K562 (cell line): ENCODE results near the gene GNA14. TPM values are rescaled to one million over a fixed set of nuclear protein-coding genes. Genes with fewer than 3 reads are reported as not detected.

Experiments
- ATAC-seq: fragments of 200-7000 bp; cut with Tn5 transposase; 3 replicates; pipeline ENCODE4 v1.9.1; 2020; ENCODE audit warnings: moderate library complexity
- BruUV-seq: library from RNA; stranded (reverse); fragments of 400-500 nt; replicated peaks from 2 replicates; lab custom pipeline; 2021; lab: Mats Ljungman, UMichigan
- CTCF ChIA-PET: fragments of 300-600 bp; formaldehyde crosslinking; extraction: SDS; loops from one replicate; lab custom pipeline; 2021; ENCODE audit warnings: low intra/inter-chr PET ratio; lab: Yijun Ruan, JAX
- POLR2A ChIA-PET: fragments of 300-600, 350-650 bp; sonication (Branson Sonifier 250); formaldehyde crosslinking; extraction: SDS; loops from one replicate; lab custom pipeline; 2021; ENCODE audit warnings: antibody characterized with exemption, inconsistent platforms; lab: Yijun Ruan, JAX
- DNase-seq, 4 experiments: peaks; one replicate each; pipeline versions ENCODE4 v3.0.0 to v3.0.0-alpha.2; 2011 to 2018; ENCODE audit warnings: low spot score in 3 of 4, mixed read lengths in 3 of 4; ENCODE audit errors: extremely low read depth in 1 of 4
- FAIRE-seq: peaks from 2 replicates; lab custom pipeline; 2011; peaks lifted over from hg19 to GRCh38; lab: Jason Lieb, UNC
- H2AFZ ChIP-seq: 2 replicates; pipeline ENCODE4 v1.6.0; 2011; ENCODE audit warnings: low read depth, low read length, control low read depth, inconsistent platforms
- H3K27ac ChIP-seq: fragments of 200-600 bp; 3 replicates; pipeline ENCODE4 v1.8.0; 2011; ENCODE audit warnings: low read depth, mild to moderate bottlenecking, control low read depth, inconsistent platforms, low read length, moderate library complexity, mixed read lengths; ENCODE audit errors: extremely low read depth
- H3K27me3 ChIP-seq, 2 experiments: fragments of 300-600 bp in 1 of 2; 2 replicates in 1 of 2; 3 replicates in 1 of 2; pipeline versions ENCODE4 v1.6.0 to v1.8.0; 2011; ENCODE audit warnings: inconsistent platforms in 2 of 2, low read length in 2 of 2, mild to moderate bottlenecking in 1 of 2, mixed read lengths in 1 of 2, moderate library complexity in 1 of 2; ENCODE audit not compliant: control insufficient read depth in 2 of 2, insufficient read depth in 2 of 2
- H3K36me3 ChIP-seq: fragments of 300-600 bp; 3 replicates; pipeline ENCODE4 v1.8.0; 2011; ENCODE audit warnings: mild to moderate bottlenecking, low read length, inconsistent platforms; ENCODE audit not compliant: control insufficient read depth, insufficient read depth
- H3K4me1 ChIP-seq, 2 experiments: fragments of 200-600 bp in 1 of 2; replicated peaks in 1 of 2; 2 replicates in 1 of 2; 3 replicates in 1 of 2; pipeline versions ENCODE4 v1.5.1 to v1.8.0; 2011; ENCODE audit warnings: inconsistent platforms in 2 of 2, low read length in 2 of 2, mild to moderate bottlenecking in 1 of 2, mixed read lengths in 1 of 2, moderate library complexity in 1 of 2; ENCODE audit not compliant: control insufficient read depth in 2 of 2, insufficient read depth in 2 of 2
- H3K4me2 ChIP-seq: 2 replicates; pipeline ENCODE4 v1.6.1; 2011; ENCODE audit warnings: low read length, control low read depth, inconsistent platforms, mixed read lengths; ENCODE audit not compliant: insufficient read depth
- H3K4me3 ChIP-seq: fragments of 200-600 bp; sonication (generic), shearing (Covaris generic); 2 replicates; pipeline ENCODE4 v1.5.1; 2016; ENCODE audit warnings: control low read depth, inconsistent platforms
- H3K79me2 ChIP-seq: fragments of 200-600 bp; 3 replicates; pipeline ENCODE4 v1.8.0; 2011; ENCODE audit warnings: low read length, inconsistent platforms; ENCODE audit not compliant: control insufficient read depth, insufficient read depth
- H3K9ac ChIP-seq, 2 experiments: 2 replicates each; pipeline versions ENCODE4 v1.6.0 to v1.6.1; 2011; ENCODE audit warnings: low read depth in 2 of 2, low read length in 2 of 2, control low read depth in 1 of 2, inconsistent platforms in 1 of 2, mild to moderate bottlenecking in 1 of 2, mixed read lengths in 1 of 2; ENCODE audit not compliant: insufficient read depth in 1 of 2
- H3K9me1 ChIP-seq: one replicate; pipeline ENCODE4 v1.6.0; 2011; ENCODE audit warnings: inconsistent platforms, mild to moderate bottlenecking, low read length, moderate library complexity; ENCODE audit not compliant: control insufficient read depth, insufficient read depth
- H3K9me3 ChIP-seq: replicated peaks from 2 replicates; pipeline ENCODE4 v1.5.1; 2011; ENCODE audit warnings: low read depth, low read length, inconsistent platforms; ENCODE audit not compliant: control insufficient read depth, insufficient read depth
- H4K20me1 ChIP-seq: replicated peaks from 2 replicates; pipeline ENCODE4 v1.6.1; 2011; ENCODE audit warnings: low read length, inconsistent platforms, mixed read lengths; ENCODE audit not compliant: control insufficient read depth, insufficient read depth
- EP400 ChIP-seq: fragments of 450-650 bp; IDR thresholded peaks from 2 replicates; pipeline ENCODE4 v1.6.1; 2017; ENCODE audit warnings: antibody characterized with exemption, mild to moderate bottlenecking, moderate library complexity
- GTF2B ChIP-seq: IDR thresholded peaks from 2 replicates; pipeline ENCODE4 v1.6.1; 2011; ENCODE audit not compliant: insufficient read length; ENCODE audit errors: extremely low read depth
- HNRNPL ChIP-seq: fragments of 200-400 bp; formaldehyde crosslinking; IDR thresholded peaks from 2 replicates; pipeline ENCODE4 v1.6.1; 2017; ENCODE audit warnings: low read depth, mild to moderate bottlenecking, low read length
- IRF2 ChIP-seq: sonication (generic); formaldehyde crosslinking; IDR thresholded peaks from 2 replicates; pipeline ENCODE4 v1.8.1; 2022; ENCODE audit warnings: mild to moderate bottlenecking, missing genetic modification reagents
- MYC ChIP-seq, 2 experiments: fragments of 250-450 bp in 1 of 2; sonication (Bioruptor Pico) in 1 of 2; IDR thresholded peaks; 2 replicates each; pipeline versions ENCODE4 v1.5.1 to v1.6.1; 2012 to 2021; ENCODE audit warnings: low read depth in 2 of 2, borderline replicate concordance in 1 of 2, improper control_type of control experiment in 1 of 2, low read length in 1 of 2, mild to moderate bottlenecking in 1 of 2, moderate library complexity in 1 of 2
- NFXL1 ChIP-seq: fragments of 450-650 bp; formaldehyde crosslinking; IDR thresholded peaks from 2 replicates; pipeline ENCODE4 v1.4.0; 2021; ENCODE audit warnings: mild to moderate bottlenecking
- RUNX1 ChIP-seq: sonication (generic); IDR thresholded peaks from 2 replicates; pipeline ENCODE4 v1.6.1; 2016; ENCODE audit warnings: antibody characterized with exemption, low read depth
- SRSF7 ChIP-seq: fragments of 200-400 bp; formaldehyde crosslinking; optimal IDR thresholded peaks from 2 replicates; pipeline ENCODE3; 2017; ENCODE audit warnings: mild to moderate bottlenecking, low read depth, low read length
- WGBS: fragments of 100-300 bp; shearing (Covaris generic); methylation state at CpG from one replicate; pipeline ENCODE4 v1.1.6; 2016; ENCODE audit warnings: low coverage, mixed read lengths; ENCODE audit not compliant: insufficient coverage; ENCODE audit errors: missing lambda C conversion rate; 5-methylcytosine and 5-hydroxymethylcytosine counted together
- in situ Hi-C: fragments of 300-500 bp; cut with MboI; formaldehyde crosslinking; loops from 4 replicates; pipeline ENCODE4 v1.15.0; 2018; ENCODE audit warnings: inconsistent platforms, mixed read lengths
- intact Hi-C: fragments of 100-400 bp; cut with micrococcal nuclease; formaldehyde crosslinking; loops from 2 replicates; pipeline ENCODE4 v1.14.2; 2022
- polyA plus RNA-seq, 8 experiments: library from polyadenylated mRNA; depleted of rRNA in 4 of 8; stranded (reverse) in 5 of 8; unstranded in 3 of 8; fragments of >200 nt; fragmentation: Nextera tagmentation in 2 of 8; fragmentation: Illumina TruSeq in 1 of 8; extraction: Ambion mirVana in 2 of 8; extraction: Trizol in 1 of 8; gene quantifications; 2 replicates each; pipeline versions ENCODE4 v1.2.1 to v1.2.3, GENCODE V29; 2011 to 2014; ENCODE audit warnings: inconsistent platforms in 1 of 8, missing spikeins in 1 of 8
- total RNA-seq, 7 experiments: library from RNA; depleted of rRNA in 6 of 7; stranded (reverse); fragments of >200 nt in 6 of 7; fragmentation: Illumina TruSeq in 2 of 7; extraction: Trizol in 2 of 7; gene quantifications; 2 replicates each; pipeline versions ENCODE4 v1.2.1 to v1.2.3, GENCODE V29; 2011 to 2021; ENCODE audit warnings: low replicate concordance in 1 of 7

Gene GNA14
- total and polyA plus RNA-seq, 9 of the 15 experiments (the other 6 are each of a cell fraction or from before 2014, with no cell fraction given) = 0.03 to 0.11 (median 0.03) TPM; not detected in 6

GRCh38 chr9:77667151-77667550 is 19.0 kb upstream of the GNA14 start (continued):
- no peak for TF ChIP-seq SRSF7

GRCh38 chr9:77663754-77664153 is 15.6 kb upstream of the GNA14 start:
- H3K36me3 ChIP-seq = no peaks in the 10 kb centered on the region
- no peak overlapping the region for H3K4me3 ChIP-seq
- in situ Hi-C loops = no loop called here
- TF ChIP-seq HNRNPL (no peak), NFXL1 (CRISPR knock-in tag) (no peak), GTF2B (no peak), IRF2 (CRISPR knock-in tag) (no peak), MYC (IDR thresholded peaks at IDR 0.05; ENCODE audit: low read depth, low read length) (no peak), MYC (CRISPR knock-in tag; IDR thresholded peaks at IDR 0.05; ENCODE audit: borderline replicate concordance, low read depth) (no peak), RUNX1 (no peak), EP400 (no peak)
- H3K27me3 ChIP-seq = peaks cover 7 to 8% of the 10 kb centered on the region in 2 experiments; a peak in 4 of 5 replicates
- no peak overlapping the region for H3K27ac ChIP-seq
- ChIA-PET CTCF (no interaction called here), POLR2A (no interaction called here)
- ATAC-seq (no peak), FAIRE-seq (no peak), DNase-seq (no peak)
- no peak overlapping the region for H2AFZ ChIP-seq
- H3K4me2 ChIP-seq = no peak overlapping the region
- H3K9me1 ChIP-seq = no peaks in the 10 kb centered on the region
- no peak overlapping the region for H3K9ac ChIP-seq
- no peaks in the 10 kb centered on the region for H3K79me2 ChIP-seq
- intact Hi-C loops = loop anchor here (10.0 kb wide), 1 partner anchor 371 kb away; the partner anchor contains the start of gene GNAQ
- no peaks in the 10 kb centered on the region for H3K4me1 ChIP-seq
- H3K9me3 ChIP-seq = no peaks in the 10 kb centered on the region
- no peaks in the 10 kb centered on the region for H4K20me1 ChIP-seq
- BruUV-seq = no TSS peak
- 3% methylated on average over 5 of the region's 5 CpGs for WGBS
